Tibial nerve (tissue), 3 donors: ENCODE results near the gene GRM4.

Experiments
- POLR2A ChIP-seq, 2 donors: fragments of 450-650 bp; IDR thresholded peaks; one replicate each; pipeline ENCODE4 v1.6.1; 2017; ENCODE audit warnings: antibody characterized with exemption in 2 of 2, mild to moderate bottlenecking in 2 of 2, moderate library complexity in 2 of 2
- TF ChIP-seq, protein P1 (sequence below), 5 experiments: fragments of 200-600 bp in 3 of 5; fragments of 450-650 bp in 2 of 5; sonication (generic) in 3 of 5; IDR thresholded peaks; one replicate each; pipeline ENCODE4 v1.5.1; 2016 to 2019; ENCODE audit warnings: antibody characterized with exemption in 5 of 5, mild to moderate bottlenecking in 3 of 5, moderate library complexity in 2 of 5

DNA sequence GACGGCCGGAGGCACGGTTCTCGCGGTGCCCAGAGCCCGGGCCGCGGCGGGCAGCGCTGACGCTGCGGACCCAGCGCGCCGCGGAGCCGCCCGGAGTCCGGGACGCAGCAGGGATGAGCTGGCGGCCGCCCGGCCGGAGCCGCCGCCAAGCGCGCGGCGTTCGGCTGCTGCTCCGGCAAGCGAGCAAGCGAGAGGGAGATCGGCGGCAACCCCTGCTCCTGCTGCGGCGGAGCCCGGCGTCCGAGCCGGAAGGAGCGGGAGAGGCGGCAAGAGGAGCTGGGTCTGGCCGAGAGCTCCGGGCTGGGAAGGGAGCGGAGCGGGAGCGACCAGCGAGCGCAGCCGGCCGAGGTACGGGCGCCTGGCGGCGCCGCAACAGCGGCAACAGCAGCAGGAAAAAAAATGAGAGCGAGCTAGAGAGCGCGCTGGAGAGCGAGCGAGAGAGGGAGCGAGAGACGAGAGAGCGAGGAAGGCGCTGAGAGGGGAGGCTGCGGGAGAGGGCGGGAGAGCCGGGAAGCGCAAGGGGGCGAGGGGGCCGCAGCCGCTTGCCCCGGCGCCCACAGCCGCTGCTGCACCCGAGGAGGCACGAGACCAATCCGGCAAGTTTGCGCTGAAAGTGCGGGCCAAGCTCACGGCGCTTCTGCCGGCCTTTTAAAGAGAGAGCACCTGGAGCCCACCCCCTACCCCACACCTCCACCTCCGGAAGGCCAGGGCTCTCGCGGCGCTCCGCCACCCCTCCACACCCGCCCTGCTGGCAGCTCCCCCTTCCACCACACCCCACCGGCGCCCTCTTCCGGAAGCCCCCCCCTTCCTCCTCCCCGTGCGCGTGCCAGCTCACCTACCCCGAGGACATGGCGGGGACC, 496 bp downstream of the GRM4 start:
- TF ChIP-seq, protein P1, sequence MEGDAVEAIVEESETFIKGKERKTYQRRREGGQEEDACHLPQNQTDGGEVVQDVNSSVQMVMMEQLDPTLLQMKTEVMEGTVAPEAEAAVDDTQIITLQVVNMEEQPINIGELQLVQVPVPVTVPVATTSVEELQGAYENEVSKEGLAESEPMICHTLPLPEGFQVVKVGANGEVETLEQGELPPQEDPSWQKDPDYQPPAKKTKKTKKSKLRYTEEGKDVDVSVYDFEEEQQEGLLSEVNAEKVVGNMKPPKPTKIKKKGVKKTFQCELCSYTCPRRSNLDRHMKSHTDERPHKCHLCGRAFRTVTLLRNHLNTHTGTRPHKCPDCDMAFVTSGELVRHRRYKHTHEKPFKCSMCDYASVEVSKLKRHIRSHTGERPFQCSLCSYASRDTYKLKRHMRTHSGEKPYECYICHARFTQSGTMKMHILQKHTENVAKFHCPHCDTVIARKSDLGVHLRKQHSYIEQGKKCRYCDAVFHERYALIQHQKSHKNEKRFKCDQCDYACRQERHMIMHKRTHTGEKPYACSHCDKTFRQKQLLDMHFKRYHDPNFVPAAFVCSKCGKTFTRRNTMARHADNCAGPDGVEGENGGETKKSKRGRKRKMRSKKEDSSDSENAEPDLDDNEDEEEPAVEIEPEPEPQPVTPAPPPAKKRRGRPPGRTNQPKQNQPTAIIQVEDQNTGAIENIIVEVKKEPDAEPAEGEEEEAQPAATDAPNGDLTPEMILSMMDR (IDR thresholded peaks at IDR 0.05): no peak
- TF ChIP-seq POLR2A (IDR thresholded peaks at IDR 0.05): no peak
